Right lobe of liver (tissue), 4 donors: ENCODE measurements around the gene GDI1.

Source experiments
- CTCF ChIP-seq, 4 donors: fragments of 200-600 bp in 3 of 4; fragments of 450-650 bp in 1 of 4; IDR thresholded peaks; one replicate each; pipeline versions ENCODE4 v1.5.1 to v1.8.0; 2016 to 2022; ENCODE audit warnings: antibody characterized with exemption in 4 of 4, mild to moderate bottlenecking in 2 of 4
- POLR2A ChIP-seq: fragments of 450-650 bp; IDR thresholded peaks from one replicate; pipeline ENCODE4 v1.6.1; 2017; ENCODE audit warnings: antibody characterized with exemption, mild to moderate bottlenecking
- donor health status: DM: no; HTN: no; CAD: no.
- donor health status: DM: no; HTN: no; CAD: no.
- donor health status: DM: no; HTN: yes; CAD: no.

GRCh38 chrX:154403858-154404257 lies 33.1 kb upstream of the GDI1 start:
- TF ChIP-seq CTCF (IDR thresholded peaks at IDR 0.05) = no peak
- TF ChIP-seq POLR2A = no peak
